Heart left ventricle (tissue), 13 donors: ENCODE data around the gene GRM8.

Experiments
- CTCF ChIP-seq, 12 donors: fragments of 200-600 bp; sonication (generic) in 4 of 12; IDR thresholded peaks; one replicate each; pipeline versions ENCODE4 v1.5.0 to v1.8.0; 2018 to 2022; ENCODE audit warnings: antibody characterized with exemption in 12 of 12, mild to moderate bottlenecking in 5 of 12
- POLR2A ChIP-seq, 2 donors: fragments of 450-650 bp; IDR thresholded peaks; one replicate each; pipeline ENCODE4 v1.6.1; 2017; ENCODE audit warnings: antibody characterized with exemption in 2 of 2, mild to moderate bottlenecking in 2 of 2, moderate library complexity in 2 of 2
- donor health status: ischemic (EF 13 %, LVEDD 7.1; RV severe dilation, severe dysfunction).
- donor health status: DM: no; HTN: yes; CAD: no.
- donor health status: DM: no; HTN: no; CAD: no.
- donor health status: ischemic (EF 25% LVEDD 6.9; RV normal size, moderate dysfunction).
- donor health status: ischemic (EF 25% LVEDD 5.7; RV mildly dilated, moderate dysfunction).
- donor health status: ischemic (EF 35%, LVEDD 5.7; RV mildly dilated, moderate dysfunction).
- donor health status: nonischemic (EF 11% LVEDD 7.7; RV severe dilation, severe dysfunction).
- donor health status: DM: yes; HTN: yes; CAD: no.
- donor health status: PGD.
- donor health status: ischemic (EF 29% LVEDD 5.4; RV normal size, mild dysfunction).
- donor health status: nonischemic (EF 23%, LVEDD 6.1; RV moderate dilation, normal function).

GRCh38 chr7:126937171-126937570 lies 315.6 kb downstream of the GRM8 start:
- TF ChIP-seq CTCF (IDR thresholded peaks at IDR 0.05), result no peak
- no peak for TF ChIP-seq POLR2A (IDR thresholded peaks at IDR 0.05)
